ENCODE measurements around the gene LDHAL6B. TPM values are rescaled to one million over a fixed set of nuclear protein-coding genes. Genes with fewer than 3 reads are reported as not detected.

Gene LDHAL6B
- total and polyA plus RNA-seq, 2 donors from 2014 or later: not detected

DNA sequence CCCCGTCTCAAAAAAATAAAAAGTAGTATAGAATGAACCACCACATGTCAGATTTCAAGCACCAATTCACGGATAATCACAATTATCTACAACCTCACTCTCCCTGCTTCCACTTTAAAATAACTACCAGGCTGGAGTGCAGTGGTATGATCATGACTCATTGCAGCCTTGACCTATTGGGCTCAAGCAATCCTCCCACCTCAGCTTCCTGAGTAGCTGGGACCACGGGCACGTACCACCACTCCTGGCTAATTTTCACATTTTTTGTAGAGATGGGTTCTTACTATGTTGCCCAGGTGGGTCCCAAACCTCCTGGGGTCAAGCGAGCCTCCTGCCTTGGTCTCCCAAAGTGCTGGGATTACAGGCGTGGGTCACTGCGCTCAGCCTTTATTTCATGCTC is 38.1 kb upstream of the LDHAL6B start:
- Histone ChIP-seq H3K4me1 (ENCODE audit: control insufficient read depth in 2 of 3, insufficient read depth in 2 of 3, low read depth in 1 of 3, low read length in 3 of 3) (peaks cover 0 to 10% (median 9%) of the 10 kb centered on the region in 3 donors), H3K27ac (ENCODE audit: low read depth in 2 of 2, low read length in 2 of 2) (peak overlapping the region in 1 of 2 donors; percentile 17), H3K9me3 (ENCODE audit: control insufficient read depth in 2 of 3, insufficient read depth in 1 of 3, low read length in 3 of 3) (no peaks in the 10 kb centered on the region), H3K36me3 (ENCODE audit: control insufficient read depth in 2 of 3, insufficient read depth in 3 of 3, low read length in 3 of 3) (peaks cover 0 to 4% (median 3%) of the 10 kb centered on the region in 3 donors), H3K4me3 (ENCODE audit: low read length in 3 of 3) (no peak overlapping the region), H3K27me3 (ENCODE audit: control insufficient read depth, insufficient read depth, low read length) (no peaks in the 10 kb centered on the region), H3K9ac (ENCODE audit: low read length in 3 of 3) (no peak overlapping the region)
- no peak for FAIRE-seq
- intact Hi-C loops (cut with DNase I): no loop called here
- no peak for TF ChIP-seq CTCF (IDR thresholded peaks at IDR 0.05; ENCODE audit: borderline replicate concordance, extremely low read depth, insufficient read depth)
- no peak for DNase-seq

DNA sequence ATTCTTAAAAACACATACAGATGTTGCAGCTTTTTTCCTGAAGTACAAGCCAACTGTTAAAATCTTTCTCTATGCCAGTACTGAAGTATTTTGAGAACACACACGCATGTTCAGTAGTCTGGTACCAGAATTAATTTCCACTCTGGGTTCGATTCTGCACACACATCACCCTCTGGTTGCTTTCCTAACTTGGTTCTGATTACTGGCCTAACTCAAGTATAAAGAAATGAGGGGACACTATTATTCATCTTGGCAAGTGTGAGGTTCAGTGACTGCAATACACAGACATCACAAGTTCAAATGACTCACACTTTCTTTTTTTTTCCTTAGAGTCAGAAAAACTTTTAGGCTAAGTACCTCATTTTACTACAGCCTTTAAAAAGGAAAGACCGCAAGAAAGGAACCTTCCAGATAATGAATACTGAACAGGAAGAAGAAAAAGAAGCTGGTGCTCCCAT is 37.4 kb upstream of the LDHAL6B start:
- no peaks in the 10 kb centered on the region for H3K9me3 ChIP-seq (ENCODE audit: control insufficient read depth in 2 of 3, insufficient read depth in 1 of 3, low read length in 3 of 3)
- H3K4me1 ChIP-seq (ENCODE audit: control insufficient read depth in 2 of 3, insufficient read depth in 2 of 3, low read depth in 1 of 3, low read length in 3 of 3): peaks cover 0 to 10% (median 9%) of the 10 kb centered on the region in 3 donors
- H3K4me3 ChIP-seq (ENCODE audit: low read length in 3 of 3): no peak overlapping the region
- H3K27me3 ChIP-seq (ENCODE audit: control insufficient read depth, insufficient read depth, low read length): no peaks in the 10 kb centered on the region
- FAIRE-seq: no peak
- peaks cover 0 to 4% (median 3%) of the 10 kb centered on the region in 3 donors for H3K36me3 ChIP-seq (ENCODE audit: control insufficient read depth in 2 of 3, insufficient read depth in 3 of 3, low read length in 3 of 3)
- no peak overlapping the region for H3K9ac ChIP-seq (ENCODE audit: low read length in 3 of 3)
- no peak for TF ChIP-seq CTCF (IDR thresholded peaks at IDR 0.05; ENCODE audit: borderline replicate concordance, extremely low read depth, insufficient read depth)
- no peak for DNase-seq
- intact Hi-C loops (cut with DNase I): no loop called here
- H3K27ac ChIP-seq (ENCODE audit: low read depth in 2 of 2, low read length in 2 of 2): peak overlapping the region in 1 of 2 donors; percentile 59

GRCh38 chr15:59170295-59171066 is 36.2 kb upstream of the LDHAL6B start:
- intact Hi-C loops (cut with DNase I): no loop called here

More at GRCh38 chr15:59170295-59171066, 36.2 kb upstream of the LDHAL6B start:
- Histone ChIP-seq H3K27ac (ENCODE audit: low read depth in 2 of 2, low read length in 2 of 2) (peak overlapping the region; percentile 59 to 73), H3K4me3 (ENCODE audit: low read length in 3 of 3) (no peak overlapping the region), H3K9me3 (ENCODE audit: control insufficient read depth in 2 of 3, insufficient read depth in 1 of 3, low read length in 3 of 3) (no peaks in the 10 kb centered on the region), H3K9ac (ENCODE audit: low read length in 3 of 3) (peak overlapping the region in 1 of 3 donors; percentile 34), H3K27me3 (ENCODE audit: control insufficient read depth, insufficient read depth, low read length) (no peaks in the 10 kb centered on the region), H3K36me3 (ENCODE audit: control insufficient read depth in 2 of 3, insufficient read depth in 3 of 3, low read length in 3 of 3) (peaks cover 0 to 4% (median 3%) of the 10 kb centered on the region in 3 donors), H3K4me1 (ENCODE audit: control insufficient read depth in 2 of 3, insufficient read depth in 2 of 3, low read depth in 1 of 3, low read length in 3 of 3) (peaks cover 0 to 9% (median 9%) of the 10 kb centered on the region in 3 donors)
- TF ChIP-seq CTCF (IDR thresholded peaks at IDR 0.05; ENCODE audit: borderline replicate concordance, extremely low read depth, insufficient read depth): no peak
- no peak for FAIRE-seq
- DNase-seq: peak in 3 of 5 donors; percentile 22 to 94 (median 36)
